GM21723 (cell line): Measurements from ENCODE around the gene CWC15.
"Not testable (repeated sequence)": the region's sequence is repeated elsewhere in the genome, so short reads cannot be mapped to it uniquely, and the experiment has no call there.

Experiments used
- ATAC-seq: cut with Tn5 transposase; IDR thresholded peaks from one replicate; pipeline ENCODE4 v1.9.1; 2021; ENCODE audit warnings: mild to moderate bottlenecking, moderate library complexity; ENCODE audit not compliant: unreplicated experiment

CWC15 gene

DNA sequence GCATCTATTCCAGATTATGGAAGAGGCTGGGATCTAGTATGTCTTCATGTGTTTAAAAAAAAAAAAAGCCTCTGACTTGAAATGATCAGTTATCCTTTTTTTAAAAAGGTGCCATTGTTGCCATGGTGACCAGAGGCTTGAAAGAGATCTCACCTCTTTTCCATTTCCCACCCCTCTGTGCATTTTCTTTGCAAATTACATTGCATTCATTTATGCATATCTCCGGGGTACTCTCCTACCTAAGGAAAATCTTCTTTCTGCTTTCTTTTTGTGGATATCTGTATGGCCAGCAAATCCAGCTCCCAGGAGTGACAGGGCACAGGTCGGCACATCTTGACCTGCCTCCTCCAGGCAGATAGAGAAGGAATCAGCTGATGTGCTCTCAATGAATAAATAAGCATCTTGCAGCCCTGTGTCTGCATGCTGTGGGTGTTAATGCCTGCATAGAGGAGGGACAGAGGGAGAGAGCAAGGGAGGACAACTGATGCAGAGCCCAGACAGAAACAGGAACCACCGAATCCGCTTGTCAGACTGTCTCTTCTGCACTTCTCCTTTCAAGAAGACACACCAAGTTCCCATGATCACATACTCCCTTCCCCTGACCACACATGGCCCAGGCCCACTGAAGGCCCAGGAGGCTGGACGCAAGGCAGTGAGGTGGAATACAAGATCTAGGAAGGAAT lies 50.9 kb downstream of the CWC15 start:
- no peak for ATAC-seq

DNA sequence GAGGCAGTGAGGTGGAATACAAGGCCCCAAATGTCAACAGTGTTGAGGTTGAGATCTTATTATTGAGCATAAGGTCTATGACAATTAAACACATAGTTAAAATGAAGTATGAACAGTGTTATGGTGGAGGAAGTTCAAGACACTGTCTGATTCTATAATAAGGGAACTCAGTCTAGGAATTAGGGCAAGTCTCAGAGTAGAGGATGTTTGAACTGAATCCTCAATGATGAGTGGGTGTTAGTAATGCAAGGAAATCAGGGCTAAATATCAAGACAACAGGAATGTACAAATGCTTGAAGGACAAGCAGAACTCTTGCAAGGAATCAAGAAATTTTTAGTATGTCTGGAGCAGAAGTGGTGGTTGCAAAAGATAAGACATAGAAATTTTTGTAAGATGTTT lies 53.0 kb downstream of the CWC15 start:
- no peak for ATAC-seq

DNA sequence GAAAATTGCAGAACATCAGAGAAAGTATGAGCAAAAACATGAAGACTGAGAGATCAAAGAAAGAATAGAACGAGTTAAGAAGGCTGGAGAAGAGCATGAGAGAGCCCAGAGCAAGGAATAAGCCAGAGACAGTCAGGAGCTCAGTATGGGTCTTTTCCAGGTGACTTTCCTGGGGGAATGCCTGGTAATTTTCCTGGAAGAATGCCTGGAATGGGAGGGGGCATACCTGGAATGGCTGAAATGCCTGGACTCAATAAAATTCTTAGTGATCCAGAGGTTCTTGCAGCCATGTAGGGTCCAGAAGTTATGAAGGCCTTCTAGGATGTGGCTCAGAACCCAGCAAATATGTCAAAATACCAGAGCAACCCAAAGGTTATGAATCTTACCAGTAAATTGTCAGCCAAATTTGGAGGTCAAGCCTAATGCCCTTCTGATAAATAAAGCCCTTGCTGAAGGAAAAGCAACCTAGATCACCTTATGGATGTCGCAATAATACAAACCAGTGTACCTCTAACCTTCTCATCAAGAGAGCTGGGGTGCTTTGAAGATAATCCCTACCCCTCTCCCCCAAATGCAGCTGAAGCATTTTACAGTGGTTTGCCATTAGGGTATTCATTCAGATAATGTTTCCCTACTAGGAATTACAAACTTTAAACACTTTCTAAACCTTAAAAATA lies 59.5 kb downstream of the CWC15 start:
- ATAC-seq: not testable (repeated sequence)

DNA sequence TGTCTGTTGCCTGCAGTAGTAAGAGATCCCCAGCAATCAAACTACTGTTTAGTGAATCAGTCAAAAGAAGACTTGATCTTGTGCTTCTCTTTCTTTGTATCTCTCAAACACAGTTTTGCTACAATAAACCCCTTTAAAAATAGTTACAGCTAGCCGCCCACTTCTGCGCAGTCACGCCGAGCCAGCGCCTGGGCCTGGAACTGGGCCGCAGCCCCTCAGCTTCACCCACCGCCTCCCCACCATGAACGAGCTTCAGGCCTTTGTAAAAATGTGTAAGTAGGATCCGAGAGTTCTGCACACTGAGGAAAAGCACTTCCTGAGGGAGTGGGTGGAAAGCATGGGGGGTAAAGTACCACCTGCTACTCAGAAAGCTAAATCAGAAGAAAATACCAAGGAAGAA lies 60.5 kb downstream of the CWC15 start:
- ATAC-seq: no peak
